ENCODE data around the gene CCR6.

DNA sequence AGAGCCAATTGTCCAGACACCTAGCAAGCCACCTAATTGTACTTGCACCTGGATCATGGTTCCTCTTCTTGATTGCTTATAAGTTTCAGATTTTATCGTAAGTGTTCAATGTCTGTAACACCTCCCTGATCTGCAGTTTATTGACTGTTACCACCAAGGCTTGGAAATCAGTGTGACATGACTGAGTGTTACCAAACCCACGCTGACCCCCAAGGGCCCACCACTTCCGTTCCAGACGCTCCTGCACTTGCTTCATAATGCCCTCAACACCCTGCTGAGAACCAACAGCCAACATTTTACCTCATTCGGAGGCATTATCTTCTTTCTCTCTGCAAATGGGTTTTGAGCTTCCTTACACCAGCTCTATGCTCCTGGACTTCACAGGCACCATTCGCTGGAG, 6.3 kb downstream of the CCR6 start:
- TF ChIP-seq POLR2A (IDR thresholded peaks at IDR 0.05): no peak
- TF ChIP-seq, protein P1, sequence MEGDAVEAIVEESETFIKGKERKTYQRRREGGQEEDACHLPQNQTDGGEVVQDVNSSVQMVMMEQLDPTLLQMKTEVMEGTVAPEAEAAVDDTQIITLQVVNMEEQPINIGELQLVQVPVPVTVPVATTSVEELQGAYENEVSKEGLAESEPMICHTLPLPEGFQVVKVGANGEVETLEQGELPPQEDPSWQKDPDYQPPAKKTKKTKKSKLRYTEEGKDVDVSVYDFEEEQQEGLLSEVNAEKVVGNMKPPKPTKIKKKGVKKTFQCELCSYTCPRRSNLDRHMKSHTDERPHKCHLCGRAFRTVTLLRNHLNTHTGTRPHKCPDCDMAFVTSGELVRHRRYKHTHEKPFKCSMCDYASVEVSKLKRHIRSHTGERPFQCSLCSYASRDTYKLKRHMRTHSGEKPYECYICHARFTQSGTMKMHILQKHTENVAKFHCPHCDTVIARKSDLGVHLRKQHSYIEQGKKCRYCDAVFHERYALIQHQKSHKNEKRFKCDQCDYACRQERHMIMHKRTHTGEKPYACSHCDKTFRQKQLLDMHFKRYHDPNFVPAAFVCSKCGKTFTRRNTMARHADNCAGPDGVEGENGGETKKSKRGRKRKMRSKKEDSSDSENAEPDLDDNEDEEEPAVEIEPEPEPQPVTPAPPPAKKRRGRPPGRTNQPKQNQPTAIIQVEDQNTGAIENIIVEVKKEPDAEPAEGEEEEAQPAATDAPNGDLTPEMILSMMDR (IDR thresholded peaks at IDR 0.05 in 8 of 11, conservative IDR thresholded peaks at IDR 0.05 in 3 of 11): no peak

All from spleen (tissue), 7 donors.